M059J (cell line): Measurements from ENCODE around the gene PCDHGC4. TPM values are rescaled to one million over a fixed set of nuclear protein-coding genes. Genes with fewer than 3 reads are reported as not detected.

ENCODE experiments used
- DNase-seq: peaks from one replicate; pipeline ENCODE4 v3.0.0-alpha.2; 2012; ENCODE audit warnings: low read depth
- total RNA-seq: library from RNA; depleted of rRNA; stranded (reverse); fragments of >200 nt; shearing (Covaris generic); gene quantifications from 2 replicates; pipeline ENCODE4 v1.2.3, GENCODE V29; 2014

Gene PCDHGC4
- total RNA-seq, 1 experiment from 2014 or later = 0.69 TPM

- DNase-seq = peak; percentile 46
Observed at GRCh38 chr5:141512390-141512910, 27.6 kb downstream of the PCDHGC4 start.

DNA sequence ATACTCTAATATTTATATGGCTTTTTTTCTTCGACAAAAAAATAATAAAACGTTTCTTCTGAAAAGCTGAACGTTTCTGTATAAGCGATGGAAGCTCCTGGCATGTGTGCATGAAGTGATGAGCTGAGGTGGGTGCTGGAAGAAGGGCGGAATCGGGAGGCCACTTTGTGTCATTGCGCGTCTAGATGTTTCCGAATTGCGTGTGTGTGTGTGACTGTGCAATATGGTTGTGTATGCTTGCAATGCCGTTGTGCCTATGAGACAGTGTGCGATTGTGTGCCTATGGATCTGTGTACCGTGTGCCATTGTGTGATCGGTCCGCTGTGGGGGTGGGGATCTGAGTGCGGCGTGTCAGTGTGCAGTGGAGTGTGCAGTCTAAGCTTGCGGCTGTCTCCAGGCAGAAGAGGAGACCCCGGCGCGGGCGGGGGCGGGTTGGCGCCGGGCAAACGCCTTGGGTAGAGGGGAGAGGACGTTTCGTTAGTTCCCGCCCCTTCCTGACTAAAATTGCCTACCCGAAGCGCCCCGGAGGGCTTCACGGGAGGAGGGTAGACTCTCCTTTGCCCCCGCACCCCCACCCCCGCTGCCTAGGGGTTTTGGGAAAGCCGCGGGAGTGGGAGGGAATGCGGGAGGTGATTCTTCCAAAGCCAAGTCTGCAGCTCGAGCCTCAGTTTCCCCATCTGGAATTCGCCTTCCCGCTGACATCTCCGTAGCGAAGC, 28.2 kb downstream of the PCDHGC4 start:
- DNase-seq = peak; percentile 33

GRCh38 chr5:141513627-141514329, 28.9 kb downstream of the PCDHGC4 start:
- peak; percentile 98 for DNase-seq

- DNase-seq = peak; percentile 96
Observed at GRCh38 chr5:141514330-141515133, 29.7 kb downstream of the PCDHGC4 start.

- no peak for DNase-seq
Observed at GRCh38 chr5:141515141-141515540, 30.3 kb downstream of the PCDHGC4 start.

GRCh38 chr5:141515946-141516671, 31.3 kb downstream of the PCDHGC4 start:
- peak; percentile 68 for DNase-seq

GRCh38 chr5:141516672-141517025, 31.8 kb downstream of the PCDHGC4 start:
- DNase-seq = peak; percentile 24

DNA sequence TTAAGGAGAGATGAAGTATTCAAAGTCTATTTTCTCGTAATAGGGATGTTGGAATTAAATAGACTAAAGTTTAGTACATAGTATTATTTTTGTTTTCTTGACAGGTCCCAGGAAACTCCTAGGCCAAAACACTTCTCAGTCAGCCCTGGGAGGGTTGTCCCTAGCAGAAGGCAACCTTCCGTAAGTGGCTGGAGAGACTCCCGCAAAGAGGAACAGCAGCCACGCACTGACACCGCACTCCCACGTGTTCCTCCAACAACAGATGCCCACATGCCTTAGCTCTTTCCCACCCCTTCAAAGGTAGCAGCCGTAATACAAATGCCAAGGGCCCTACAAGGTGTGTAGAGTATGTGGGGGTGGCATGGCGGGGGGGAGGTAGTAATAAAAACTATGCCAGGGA, 32.5 kb downstream of the PCDHGC4 start:
- DNase-seq = no peak

- DNase-seq = no peak
Observed at GRCh38 chr5:141517880-141518617, 33.2 kb downstream of the PCDHGC4 start.

DNA sequence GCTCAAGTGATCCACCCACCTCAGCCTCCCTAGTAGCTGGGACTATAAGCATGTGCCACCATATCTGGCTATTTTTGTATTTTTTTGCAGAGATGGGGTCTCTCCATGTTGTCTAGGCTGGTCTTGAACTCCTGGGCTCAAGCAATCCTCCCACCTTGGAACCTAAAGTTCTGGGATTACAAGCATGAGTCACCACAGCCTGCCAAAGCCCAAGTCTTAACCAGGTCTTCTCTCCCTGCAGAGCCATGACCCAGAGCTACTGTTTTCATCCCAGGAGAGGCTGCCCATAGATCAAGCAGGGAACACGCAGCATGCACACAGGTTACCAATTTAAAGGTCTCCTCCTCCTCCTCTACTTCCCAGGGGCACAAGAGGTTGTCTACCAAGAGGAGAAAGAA, 33.8 kb downstream of the PCDHGC4 start:
- DNase-seq = peak; percentile 63

DNA sequence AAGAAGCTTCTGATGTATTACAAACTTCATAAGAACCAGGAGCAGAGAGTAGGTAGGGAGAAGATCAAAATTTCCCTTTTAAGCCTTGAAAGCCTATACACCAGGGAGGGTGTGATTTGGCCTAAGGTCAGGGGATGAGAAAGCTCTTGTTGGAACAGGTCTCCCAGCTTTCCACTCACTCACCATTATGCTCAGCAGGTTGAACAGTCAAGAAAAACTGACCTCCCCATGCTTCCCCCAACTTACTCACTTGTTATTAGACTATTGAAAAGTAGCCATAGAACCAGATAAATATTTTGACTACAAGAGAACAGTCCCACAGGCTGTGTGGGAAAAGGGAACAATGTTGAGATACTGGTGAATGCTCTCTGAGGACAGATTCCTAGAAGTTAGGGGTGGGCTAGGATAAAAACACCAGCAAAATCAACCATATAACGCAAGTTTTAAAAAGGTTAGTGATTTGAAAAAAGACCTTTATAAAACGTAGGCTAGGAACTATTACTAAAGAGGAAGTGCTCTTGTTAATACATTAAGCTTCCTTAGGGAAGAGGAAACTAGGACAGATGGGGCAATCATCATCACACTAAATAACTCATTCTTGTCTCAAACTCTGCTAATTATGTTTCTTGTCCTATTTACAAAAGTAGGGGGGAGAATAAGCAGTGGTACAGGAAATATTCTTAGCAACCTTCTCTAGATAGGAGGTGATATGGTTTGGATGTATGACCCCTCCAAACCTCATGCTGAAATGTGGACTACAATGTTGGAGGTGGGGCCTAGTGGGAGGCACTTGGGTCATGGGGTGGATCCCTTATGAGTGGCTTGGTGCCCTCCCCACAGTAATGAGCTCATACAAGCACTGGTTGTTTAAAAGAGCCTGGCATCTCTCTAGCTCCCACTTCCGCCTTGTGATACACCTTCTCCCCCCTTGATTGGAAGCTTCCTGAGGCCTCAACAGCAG, 35.1 kb downstream of the PCDHGC4 start:
- no peak for DNase-seq

DNA sequence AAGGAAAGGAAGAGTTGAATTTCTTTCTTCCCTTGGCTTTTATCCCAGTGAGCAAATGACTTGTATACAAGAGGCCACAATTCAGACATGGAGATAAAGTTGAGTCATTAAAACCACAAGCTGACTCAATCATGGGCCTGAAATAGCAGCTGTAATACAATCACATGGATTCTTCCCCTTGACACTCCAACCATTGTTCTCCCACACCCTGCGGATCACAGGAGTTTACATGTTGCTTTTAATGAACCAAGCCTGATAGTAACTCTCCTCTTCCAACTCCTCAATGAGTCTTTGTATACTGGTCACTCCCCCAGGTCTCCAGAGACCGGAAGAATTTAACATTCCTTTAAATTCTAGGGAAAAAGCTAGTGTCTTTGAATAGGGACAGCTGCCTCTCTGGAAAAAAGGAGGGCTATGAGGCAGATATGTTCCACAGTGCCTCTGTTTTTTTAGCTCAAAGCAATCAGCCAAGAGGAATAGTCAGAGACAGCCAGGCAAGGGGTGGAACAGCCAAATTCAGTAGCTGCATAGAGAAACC, 36.5 kb downstream of the PCDHGC4 start:
- DNase-seq = peak; percentile 99

- no peak for DNase-seq
Observed at GRCh38 chr5:141522301-141522700, 37.5 kb downstream of the PCDHGC4 start.

DNA sequence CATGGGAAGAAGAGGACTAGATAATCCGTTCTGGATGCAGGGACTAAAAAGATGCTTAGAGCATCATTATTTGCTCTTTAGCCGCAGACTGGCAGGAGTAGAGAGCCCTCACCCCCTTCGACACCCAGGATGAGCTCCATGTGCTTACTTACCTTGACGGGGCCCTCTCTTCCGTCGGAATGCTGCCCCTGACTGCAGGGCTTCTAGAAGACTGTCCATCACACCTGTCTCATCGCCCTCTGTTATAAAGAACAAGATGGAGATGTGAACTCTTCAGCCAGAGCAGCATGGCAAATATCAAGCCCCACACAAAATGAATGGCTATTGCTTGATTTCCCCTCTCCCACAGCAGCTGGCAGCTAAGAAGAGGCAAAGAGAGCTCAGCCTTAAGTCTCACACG, 39.2 kb downstream of the PCDHGC4 start:
- DNase-seq = no peak

- peak; percentile 94 for DNase-seq
Observed at GRCh38 chr5:141524604-141525597, 40.1 kb downstream of the PCDHGC4 start.

DNA sequence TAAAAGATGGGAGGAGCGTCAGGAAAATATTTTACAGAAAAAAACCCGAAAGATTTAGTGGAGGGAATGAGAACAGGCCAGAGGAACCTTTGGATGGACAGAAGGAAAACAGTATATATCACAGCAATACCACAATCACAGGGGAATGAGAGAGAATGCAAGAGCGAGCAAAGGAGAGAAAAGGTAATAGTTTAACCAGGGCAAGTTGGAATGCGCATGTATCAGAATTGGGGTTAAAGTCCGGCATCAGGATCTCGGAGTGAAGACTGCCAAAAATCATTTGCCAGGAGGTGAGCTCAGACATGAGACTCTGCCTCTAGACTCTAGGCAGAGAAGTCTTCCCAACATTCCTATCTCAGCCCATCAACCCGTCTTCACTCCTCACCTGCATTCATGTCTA, 40.8 kb downstream of the PCDHGC4 start:
- no peak for DNase-seq

GRCh38 chr5:141527426-141527825, 42.6 kb downstream of the PCDHGC4 start:
- no peak for DNase-seq

DNA sequence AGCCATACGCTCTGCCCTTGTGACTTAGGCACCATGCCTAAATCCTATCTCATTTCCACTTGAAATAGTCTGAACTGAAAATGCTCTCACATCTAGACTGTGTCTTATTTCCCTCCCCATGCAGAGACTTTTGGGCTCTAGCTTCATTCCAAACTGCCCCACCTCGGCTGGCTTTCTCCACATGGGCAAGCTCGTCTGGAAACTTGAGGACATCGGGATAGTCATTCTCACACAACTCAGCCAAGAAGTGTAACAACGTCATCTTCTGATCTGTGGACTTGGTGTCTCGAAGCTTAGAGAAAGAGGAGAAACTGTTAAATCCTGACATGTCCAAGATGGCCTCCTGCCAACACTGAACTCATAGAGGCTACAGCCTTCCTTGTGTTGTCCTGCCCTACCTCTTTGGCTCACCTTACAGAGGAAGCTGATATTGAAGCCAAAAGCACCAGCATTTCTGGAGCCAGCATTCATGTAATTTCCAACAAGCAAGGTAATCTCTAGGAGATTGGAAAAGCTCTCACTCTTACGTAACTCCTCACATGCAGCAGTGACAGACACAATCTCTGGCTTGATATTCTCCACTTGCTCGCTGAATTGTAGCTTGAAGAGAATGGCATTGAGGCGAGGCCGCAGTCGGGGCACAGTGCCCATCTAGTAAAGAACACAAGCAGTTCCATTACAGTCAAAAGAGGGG, 43.6 kb downstream of the PCDHGC4 start:
- no peak for DNase-seq
